Measurements from ENCODE around the gene CCKAR. TPM values are rescaled to one million over a fixed set of nuclear protein-coding genes. Genes with fewer than 3 reads are reported as not detected.

The CCKAR gene
- total RNA-seq, 1 donor from 2014 or later, result not detected

DNA sequence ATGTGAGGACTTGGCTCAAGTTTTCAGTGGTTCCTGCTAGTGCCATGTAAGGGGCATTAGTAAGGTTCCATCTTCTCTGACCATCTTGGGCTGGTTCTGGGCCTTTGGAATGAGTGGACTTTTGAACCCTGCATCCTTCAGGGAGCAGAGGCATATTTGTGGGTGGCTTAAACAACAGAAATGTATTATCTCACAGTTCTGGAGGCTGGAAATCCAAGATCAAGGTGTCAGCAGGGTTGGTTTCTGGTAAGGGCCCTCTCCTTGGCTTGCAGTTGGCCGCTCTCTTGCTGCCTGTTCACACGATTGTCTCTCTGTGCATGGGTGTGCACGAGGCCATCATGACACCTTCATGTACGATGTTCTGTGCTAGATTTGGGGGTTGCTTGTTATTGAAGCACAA lies 21.3 kb downstream of the CCKAR start:
- Histone ChIP-seq H3K36me3 (no peaks in the 10 kb centered on the region), H3K27me3 (no peaks in the 10 kb centered on the region), H3K4me1 (no peaks in the 10 kb centered on the region), H3K4me3 (no peak overlapping the region), H3K27ac (no peak overlapping the region), H3K9me3 (no peaks in the 10 kb centered on the region)
- TF ChIP-seq, protein P1, sequence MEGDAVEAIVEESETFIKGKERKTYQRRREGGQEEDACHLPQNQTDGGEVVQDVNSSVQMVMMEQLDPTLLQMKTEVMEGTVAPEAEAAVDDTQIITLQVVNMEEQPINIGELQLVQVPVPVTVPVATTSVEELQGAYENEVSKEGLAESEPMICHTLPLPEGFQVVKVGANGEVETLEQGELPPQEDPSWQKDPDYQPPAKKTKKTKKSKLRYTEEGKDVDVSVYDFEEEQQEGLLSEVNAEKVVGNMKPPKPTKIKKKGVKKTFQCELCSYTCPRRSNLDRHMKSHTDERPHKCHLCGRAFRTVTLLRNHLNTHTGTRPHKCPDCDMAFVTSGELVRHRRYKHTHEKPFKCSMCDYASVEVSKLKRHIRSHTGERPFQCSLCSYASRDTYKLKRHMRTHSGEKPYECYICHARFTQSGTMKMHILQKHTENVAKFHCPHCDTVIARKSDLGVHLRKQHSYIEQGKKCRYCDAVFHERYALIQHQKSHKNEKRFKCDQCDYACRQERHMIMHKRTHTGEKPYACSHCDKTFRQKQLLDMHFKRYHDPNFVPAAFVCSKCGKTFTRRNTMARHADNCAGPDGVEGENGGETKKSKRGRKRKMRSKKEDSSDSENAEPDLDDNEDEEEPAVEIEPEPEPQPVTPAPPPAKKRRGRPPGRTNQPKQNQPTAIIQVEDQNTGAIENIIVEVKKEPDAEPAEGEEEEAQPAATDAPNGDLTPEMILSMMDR (IDR thresholded peaks at IDR 0.05), result no peak
- intact Hi-C loops (cut with DNase I), result no loop called here
- no peak for DNase-seq (ENCODE audit: low spot score in 2 of 2)

DNA sequence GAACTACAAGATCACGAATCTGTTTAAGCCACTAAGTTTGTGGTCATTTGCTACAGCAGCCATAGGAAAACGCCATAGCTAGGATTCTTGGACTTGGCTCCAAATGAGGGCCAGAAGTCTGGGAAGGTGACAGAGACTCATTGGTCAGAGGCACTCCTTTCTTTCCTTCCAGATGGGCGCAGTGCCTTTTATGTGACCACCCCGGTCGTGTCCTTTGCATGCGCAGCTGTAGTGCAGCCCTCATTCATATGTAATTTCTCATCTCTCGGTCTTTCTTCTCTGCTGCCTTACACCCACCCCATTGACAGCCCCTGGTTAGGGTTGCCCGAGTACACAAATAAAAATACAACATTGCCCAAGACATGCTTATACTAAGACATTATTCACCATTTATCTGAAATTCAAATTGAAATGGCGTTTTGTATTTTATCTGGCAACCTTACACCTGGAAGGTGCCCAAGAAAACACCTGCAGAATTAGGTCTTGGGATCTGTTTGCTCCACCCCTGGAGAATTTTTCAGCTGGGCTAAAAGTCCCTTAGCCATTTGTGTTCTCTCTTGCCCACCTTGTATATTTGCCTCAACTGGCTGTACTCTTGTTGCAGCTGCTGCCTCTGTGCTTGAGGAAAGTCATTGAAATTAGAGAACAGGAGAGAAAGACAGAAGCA lies 21.9 kb downstream of the CCKAR start:
- no peak overlapping the region for H3K4me3 ChIP-seq
- intact Hi-C loops (cut with DNase I), result no loop called here
- no peak for DNase-seq (ENCODE audit: low spot score in 2 of 2)
- no peak overlapping the region for H3K27ac ChIP-seq
- no peaks in the 10 kb centered on the region for H3K36me3 ChIP-seq
- no peaks in the 10 kb centered on the region for H3K4me1 ChIP-seq
- H3K9me3 ChIP-seq, result no peaks in the 10 kb centered on the region
- TF ChIP-seq, protein P1 (IDR thresholded peaks at IDR 0.05), result no peak
- no peaks in the 10 kb centered on the region for H3K27me3 ChIP-seq

DNA sequence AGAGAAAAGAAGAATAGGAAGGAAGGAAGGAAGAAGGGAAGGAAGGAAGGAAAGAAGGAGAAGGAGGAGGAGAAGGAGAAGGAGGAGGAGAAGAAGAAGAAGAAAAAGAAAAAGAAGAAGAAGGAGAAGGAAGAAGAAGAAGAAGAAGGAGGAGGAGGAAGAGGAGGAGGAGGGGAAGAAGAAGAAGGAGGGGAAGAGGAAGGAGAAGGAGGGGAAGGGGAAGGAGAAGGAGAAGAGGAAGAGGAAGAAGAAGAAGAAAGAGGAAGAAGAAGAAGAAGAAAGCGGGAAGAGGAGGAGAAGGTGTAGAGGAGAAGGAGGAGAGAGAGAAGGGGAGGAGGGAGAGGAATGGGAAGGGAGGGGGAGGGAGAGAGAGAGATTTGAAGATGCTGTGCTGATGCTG lies 22.6 kb downstream of the CCKAR start:
- H3K4me3 ChIP-seq, result no peak overlapping the region
- TF ChIP-seq, protein P1 (IDR thresholded peaks at IDR 0.05), result no peak
- no peaks in the 10 kb centered on the region for H3K9me3 ChIP-seq
- no peak for DNase-seq (ENCODE audit: low spot score in 2 of 2)
- no peaks in the 10 kb centered on the region for H3K27me3 ChIP-seq
- no peaks in the 10 kb centered on the region for H3K36me3 ChIP-seq
- H3K27ac ChIP-seq, result no peak overlapping the region
- H3K4me1 ChIP-seq, result no peaks in the 10 kb centered on the region
- intact Hi-C loops (cut with DNase I), result no loop called here

DNA sequence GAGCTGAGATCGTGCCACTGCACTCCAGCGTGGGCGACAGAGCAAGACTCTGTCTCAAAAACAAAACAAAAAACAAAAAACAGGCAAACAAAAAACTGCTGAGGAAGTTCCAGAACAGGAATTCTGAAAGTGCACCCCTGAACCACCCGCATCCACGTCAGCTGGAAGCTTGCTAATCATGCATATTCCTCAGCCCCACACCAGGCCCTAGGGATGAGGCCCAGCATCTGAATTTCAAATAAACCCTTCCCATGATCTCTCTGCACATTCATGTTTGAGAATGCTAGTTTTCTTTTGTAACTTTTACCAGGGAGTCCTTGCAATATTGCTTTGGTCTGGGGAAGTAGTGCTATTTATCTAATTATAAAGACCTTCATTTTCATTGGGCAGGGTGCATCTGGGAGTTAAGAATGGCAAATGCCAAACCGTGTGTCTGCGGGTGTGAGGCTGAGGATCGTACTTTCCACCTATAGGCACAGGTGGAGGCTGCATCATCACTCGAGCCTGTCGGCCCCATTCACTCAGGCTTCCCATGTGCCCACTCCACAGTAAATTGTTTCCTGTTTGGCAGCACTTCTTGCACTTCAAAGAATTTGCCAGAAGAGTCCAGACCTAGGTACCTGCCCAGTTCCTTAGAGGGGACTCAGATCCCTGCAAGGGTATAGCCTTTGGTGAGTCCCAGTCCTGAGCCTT lies 23.6 kb downstream of the CCKAR start:
- H3K27me3 ChIP-seq, result no peaks in the 10 kb centered on the region
- TF ChIP-seq, protein P1 (IDR thresholded peaks at IDR 0.05), result no peak
- intact Hi-C loops (cut with DNase I), result no loop called here

DNA sequence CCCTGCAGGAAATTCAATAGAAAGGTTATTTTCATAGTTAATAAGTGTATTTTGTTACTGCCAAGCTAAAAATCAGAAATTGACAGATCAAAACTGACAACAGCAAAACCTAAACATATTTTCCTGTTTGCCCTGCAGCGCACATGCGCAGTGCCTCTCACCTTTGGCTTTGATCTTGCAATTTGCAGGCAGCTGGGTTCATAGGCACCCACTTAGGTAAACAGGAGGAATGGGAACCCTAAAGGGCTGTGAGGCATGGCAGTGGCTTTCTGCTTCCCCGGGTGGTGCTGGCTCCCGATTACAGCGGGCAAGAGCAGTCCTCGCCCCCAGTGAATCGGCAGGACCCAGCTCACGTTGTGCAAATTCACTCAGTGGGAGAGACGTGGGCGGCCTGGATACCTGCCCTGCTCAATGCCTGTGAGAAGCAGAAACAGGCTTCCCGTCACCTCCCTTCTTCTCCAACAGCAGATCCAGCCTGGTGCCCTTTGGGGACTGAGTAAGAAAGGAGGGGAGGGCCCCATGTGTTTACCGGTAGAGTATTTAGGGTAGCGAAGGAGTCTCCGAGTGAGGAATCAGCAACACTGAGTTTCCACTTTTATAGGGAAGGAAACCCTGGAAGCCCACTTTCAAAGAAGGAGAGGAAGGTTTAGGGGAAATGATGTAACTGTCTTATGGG lies 25.7 kb downstream of the CCKAR start:
- TF ChIP-seq, protein P1 (IDR thresholded peaks at IDR 0.05), result no peak
- H3K4me3 ChIP-seq, result no peak overlapping the region
- intact Hi-C loops (cut with DNase I), result loop anchor here (5.0 kb wide), 1 partner anchor 543 kb away; no protein-coding TSS in a partner anchor

More for the DNA sequence above, 23.6 kb downstream of the CCKAR start:
- no peaks in the 10 kb centered on the region for H3K36me3 ChIP-seq
- no peak overlapping the region for H3K27ac ChIP-seq
- no peak overlapping the region for H3K4me3 ChIP-seq
- no peaks in the 10 kb centered on the region for H3K4me1 ChIP-seq
- DNase-seq (ENCODE audit: low spot score in 2 of 2), result no peak
- no peaks in the 10 kb centered on the region for H3K9me3 ChIP-seq

More for the DNA sequence above, 25.7 kb downstream of the CCKAR start:
- no peak for DNase-seq (ENCODE audit: low spot score in 2 of 2)
- Histone ChIP-seq H3K27me3 (no peaks in the 10 kb centered on the region), H3K9me3 (no peaks in the 10 kb centered on the region), H3K36me3 (no peaks in the 10 kb centered on the region), H3K4me1 (no peaks in the 10 kb centered on the region), H3K27ac (no peak overlapping the region)
